Measurements from ENCODE around the gene RAD51AP1. TPM values are rescaled to one million over a fixed set of nuclear protein-coding genes. Genes with fewer than 3 reads are reported as not detected.
"Not testable (repeated sequence)": the region's sequence is repeated elsewhere in the genome, so short reads cannot be mapped to it uniquely, and the experiment has no call there.

The RAD51AP1 gene, protein sequence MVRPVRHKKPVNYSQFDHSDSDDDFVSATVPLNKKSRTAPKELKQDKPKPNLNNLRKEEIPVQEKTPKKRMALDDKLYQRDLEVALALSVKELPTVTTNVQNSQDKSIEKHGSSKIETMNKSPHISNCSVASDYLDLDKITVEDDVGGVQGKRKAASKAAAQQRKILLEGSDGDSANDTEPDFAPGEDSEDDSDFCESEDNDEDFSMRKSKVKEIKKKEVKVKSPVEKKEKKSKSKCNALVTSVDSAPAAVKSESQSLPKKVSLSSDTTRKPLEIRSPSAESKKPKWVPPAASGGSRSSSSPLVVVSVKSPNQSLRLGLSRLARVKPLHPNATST
- polyA plus RNA-seq (ENCODE audit: low read depth in 6 of 6): 10 to 100 TPM in 4 of 6 donors, 1 to 10 TPM in 2; 7.9 to 33.7 (median 11.3) TPM

DNA sequence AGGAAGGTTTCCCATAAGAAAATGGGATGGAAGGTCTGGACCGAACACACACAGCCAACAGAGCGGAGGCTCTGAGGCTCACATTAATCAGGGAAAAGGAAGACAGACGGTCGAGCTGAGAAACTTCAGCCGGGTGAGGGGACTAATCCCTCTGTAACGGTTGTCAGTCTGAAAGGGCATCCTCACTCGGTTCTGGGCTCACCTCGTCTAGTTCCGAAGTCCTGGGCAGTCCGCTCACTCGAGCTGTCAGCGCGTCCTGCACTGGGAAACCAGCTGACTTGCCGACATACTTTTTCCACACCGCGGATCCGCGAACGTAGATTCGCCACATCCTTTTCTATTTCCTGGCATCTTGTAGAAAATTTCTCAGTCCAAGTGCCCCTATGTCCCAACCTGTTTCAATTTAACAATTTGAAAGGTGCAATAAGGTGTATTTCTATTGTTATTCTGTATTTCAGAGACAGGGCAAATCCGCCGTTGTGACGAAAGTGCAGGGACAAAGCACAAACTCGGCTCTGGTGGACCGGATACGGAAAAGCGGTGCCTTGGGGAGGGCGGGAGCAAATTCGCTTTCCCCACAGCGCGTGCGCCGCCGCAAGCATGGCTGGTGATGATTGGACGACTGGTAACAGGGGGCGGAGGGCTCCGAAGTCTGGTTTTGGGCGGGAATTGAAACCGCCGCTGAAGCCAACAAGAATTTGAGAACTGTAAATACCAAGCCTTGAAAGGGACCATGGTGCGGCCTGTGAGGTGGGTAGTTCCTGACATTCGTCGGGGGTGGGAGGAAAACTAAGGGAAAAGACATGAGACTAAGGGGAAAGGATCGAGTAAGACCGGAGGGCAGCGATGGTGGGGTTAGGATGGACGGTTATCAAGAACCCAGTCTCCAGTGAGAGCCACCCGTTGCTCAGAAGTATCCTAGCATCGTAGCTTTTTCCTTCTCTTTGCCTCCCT, at the start of gene RAD51AP1:
RAD51AP1 (plus strand) TSS at position 684 of the 954 bp plus-strand sequence; CDS start at position 734, 50 bp downstream.
- H3K27ac Mint-ChIP-seq: peak within 1 kb of the TSS; percentile 88 to 99 (median 98)
- no peaks in the 10 kb centered on the region for H3K36me3 Mint-ChIP-seq
- H3K27me3 Mint-ChIP-seq: no peaks in the 10 kb centered on the region
- peak within 1 kb of the TSS; percentile 87 to 99 (median 97) for H3K4me3 Mint-ChIP-seq
- peaks cover 20 to 34% (median 21%) of the 10 kb centered on the region in 3 donors for H3K4me1 Mint-ChIP-seq
- no peaks in the 10 kb centered on the region for H3K9me3 Mint-ChIP-seq
- DNase-seq (peak; percentile 96), ATAC-seq (ENCODE audit: low read depth in 2 of 2) (peak; percentile 98 to 99)

DNA sequence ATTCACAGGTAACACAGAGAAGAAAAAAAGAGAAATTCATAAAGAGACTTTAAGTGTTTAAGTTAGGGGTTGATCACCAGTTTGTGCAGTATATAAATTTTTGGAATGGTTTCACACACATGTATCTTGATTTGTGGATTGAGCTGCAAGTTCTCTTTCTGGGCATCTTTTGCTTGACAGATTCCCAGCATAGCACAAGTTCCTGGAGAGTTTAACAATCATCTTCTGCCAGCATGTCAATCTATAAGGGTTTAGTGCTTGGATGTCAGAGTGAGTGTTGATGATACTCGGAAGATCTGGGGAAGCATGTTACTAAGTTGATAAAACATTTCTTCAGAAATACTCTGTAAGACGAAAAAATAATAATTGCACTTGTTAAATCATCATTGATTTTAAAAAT, 49.1 kb upstream of the RAD51AP1 start:
- peaks cover 5 to 7% (median 6%) of the 10 kb centered on the region in 3 donors for H3K4me1 Mint-ChIP-seq
- no peaks in the 10 kb centered on the region for H3K27me3 Mint-ChIP-seq
- peaks cover 10 to 18% of the 10 kb centered on the region in 2 donors for H3K36me3 Mint-ChIP-seq
- no peak for DNase-seq
- H3K4me3 Mint-ChIP-seq: no peak overlapping the region
- H3K27ac Mint-ChIP-seq: no peak overlapping the region
- no peaks in the 10 kb centered on the region for H3K9me3 Mint-ChIP-seq
- no peak for ATAC-seq (ENCODE audit: low read depth in 2 of 2)

DNA sequence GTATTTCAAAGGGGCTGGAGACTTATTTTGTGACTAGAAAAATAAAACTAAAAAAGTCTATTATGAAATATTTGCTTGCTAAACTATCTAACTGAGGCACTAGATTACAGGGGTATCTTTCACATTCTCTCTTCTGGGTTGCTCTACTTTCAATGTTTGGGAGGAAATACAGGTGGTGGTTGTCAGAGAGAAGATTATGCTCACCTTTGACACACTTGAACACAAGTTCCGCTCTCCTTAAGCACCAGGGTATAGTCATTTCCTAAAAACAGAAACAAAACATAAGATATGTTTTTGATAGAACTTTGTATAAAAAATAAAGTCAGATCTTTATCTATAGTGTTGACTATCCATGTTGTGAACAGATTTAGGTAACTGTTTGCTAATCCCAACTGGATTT, 47.7 kb upstream of the RAD51AP1 start:
- H3K27me3 Mint-ChIP-seq: no peaks in the 10 kb centered on the region
- DNase-seq: no peak
- no peak for ATAC-seq (ENCODE audit: low read depth in 2 of 2)
- H3K9me3 Mint-ChIP-seq: no peaks in the 10 kb centered on the region
- no peak overlapping the region for H3K4me3 Mint-ChIP-seq
- peaks cover 10 to 18% of the 10 kb centered on the region in 2 donors for H3K36me3 Mint-ChIP-seq
- no peaks in the 10 kb centered on the region for H3K4me1 Mint-ChIP-seq
- H3K27ac Mint-ChIP-seq: peak overlapping the region in 1 of 6 donors; percentile 44

DNA sequence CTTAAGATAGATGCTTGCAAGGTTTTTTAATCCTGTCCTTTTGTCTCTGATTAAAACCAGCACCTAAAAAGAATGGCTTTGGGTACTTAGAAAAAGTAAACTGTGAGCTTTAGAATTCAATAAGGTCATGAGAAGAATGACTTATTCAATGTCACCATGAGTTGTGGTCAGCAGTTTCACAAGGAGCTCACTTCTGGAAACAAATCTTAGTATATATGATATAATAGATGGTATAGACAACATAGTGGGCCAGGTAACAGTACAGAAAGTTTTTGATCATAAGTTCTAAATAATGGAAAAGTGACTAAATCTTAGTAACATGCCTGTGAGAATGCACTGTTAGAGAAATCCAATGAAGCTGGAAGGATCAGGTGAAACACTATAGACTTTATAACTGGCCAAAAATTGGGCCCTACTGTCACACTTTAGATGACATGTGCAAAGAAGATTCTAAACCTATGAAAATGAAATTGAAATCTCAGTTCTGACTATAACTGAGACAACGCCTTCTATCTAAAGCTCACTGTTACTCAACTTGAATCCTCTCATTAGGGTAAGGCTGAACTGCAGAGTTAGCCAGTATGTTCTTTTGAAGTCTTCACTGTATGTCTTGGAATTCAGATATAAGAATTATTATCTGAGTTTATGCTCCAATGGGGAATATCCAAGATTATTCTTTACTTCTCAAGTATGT, 42.4 kb upstream of the RAD51AP1 start:
- peaks cover 0 to 4% (median 0%) of the 10 kb centered on the region in 3 donors for H3K4me1 Mint-ChIP-seq
- no peak for ATAC-seq (ENCODE audit: low read depth in 2 of 2)
- no peak for DNase-seq
- no peaks in the 10 kb centered on the region for H3K9me3 Mint-ChIP-seq
- peaks cover 16 to 20% of the 10 kb centered on the region in 2 donors for H3K36me3 Mint-ChIP-seq
- H3K4me3 Mint-ChIP-seq: no peak overlapping the region
- no peaks in the 10 kb centered on the region for H3K27me3 Mint-ChIP-seq
- H3K27ac Mint-ChIP-seq: no peak overlapping the region

DNA sequence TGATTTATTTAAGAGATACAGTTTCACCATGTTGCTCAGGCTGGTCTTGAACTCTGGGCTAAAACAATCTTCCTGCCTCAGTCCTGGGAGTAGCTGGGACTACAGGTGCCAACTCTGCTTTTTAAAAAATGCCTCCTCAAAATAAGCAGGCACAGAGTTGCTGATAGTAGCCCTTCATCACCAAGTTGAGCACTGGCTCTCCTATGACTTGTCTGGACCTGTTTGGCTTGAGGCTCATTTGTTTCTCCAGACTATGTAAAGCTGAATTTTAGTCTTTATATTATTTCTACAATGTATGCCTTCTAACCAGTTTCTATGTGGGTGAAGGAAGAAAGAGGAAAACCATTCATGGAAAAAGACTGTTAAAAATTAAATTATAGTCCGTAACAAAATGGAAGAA, 39.5 kb upstream of the RAD51AP1 start:
- Mint-ChIP-seq H3K4me3 (no peak overlapping the region), H3K27ac (peak overlapping the region in 1 of 6 donors; percentile 7), H3K36me3 (peaks cover 16 to 27% of the 10 kb centered on the region in 2 donors)

DNA sequence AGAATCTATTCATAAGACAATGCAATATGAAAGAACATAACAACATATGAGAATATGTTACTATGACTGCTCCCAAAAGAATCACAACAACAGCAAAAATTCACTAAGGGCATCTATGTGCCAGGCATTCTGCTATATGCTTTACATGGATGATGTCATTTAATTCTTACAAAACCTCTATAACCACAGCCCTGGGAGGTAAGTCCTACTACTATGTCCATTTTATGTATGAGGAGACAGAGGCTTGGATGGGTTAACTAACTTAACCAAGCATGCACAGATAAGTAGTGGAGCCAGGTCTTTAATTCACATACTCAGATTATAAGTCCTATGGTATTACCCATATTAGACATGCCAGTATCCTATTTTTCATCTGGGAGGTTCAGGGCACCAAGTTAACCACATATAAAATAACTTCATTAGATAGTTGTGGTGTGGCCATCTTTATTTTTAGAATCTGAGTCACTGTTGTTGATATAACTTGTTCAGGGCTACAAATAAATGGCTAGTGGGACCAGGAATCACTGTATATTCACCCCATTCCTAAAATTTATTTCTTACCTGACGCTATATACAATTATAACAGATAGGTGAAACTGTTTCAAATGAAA, 33.2 kb upstream of the RAD51AP1 start:
- no peaks in the 10 kb centered on the region for H3K27me3 Mint-ChIP-seq
- DNase-seq (no peak), ATAC-seq (ENCODE audit: low read depth in 2 of 2) (no peak)
- H3K9me3 Mint-ChIP-seq: no peaks in the 10 kb centered on the region
- H3K4me1 Mint-ChIP-seq: peaks cover 11 to 16% (median 16%) of the 10 kb centered on the region in 3 donors
- no peak overlapping the region for H3K27ac Mint-ChIP-seq
- H3K36me3 Mint-ChIP-seq: peaks cover 0 to 16% of the 10 kb centered on the region in 2 donors
- no peak overlapping the region for H3K4me3 Mint-ChIP-seq

More for the DNA sequence above, 39.5 kb upstream of the RAD51AP1 start:
- Mint-ChIP-seq H3K27me3 (no peaks in the 10 kb centered on the region), H3K9me3 (no peaks in the 10 kb centered on the region), H3K4me1 (peaks cover 0 to 4% (median 0%) of the 10 kb centered on the region in 3 donors)
- ATAC-seq (ENCODE audit: low read depth in 2 of 2) (no peak), DNase-seq (no peak)

DNA sequence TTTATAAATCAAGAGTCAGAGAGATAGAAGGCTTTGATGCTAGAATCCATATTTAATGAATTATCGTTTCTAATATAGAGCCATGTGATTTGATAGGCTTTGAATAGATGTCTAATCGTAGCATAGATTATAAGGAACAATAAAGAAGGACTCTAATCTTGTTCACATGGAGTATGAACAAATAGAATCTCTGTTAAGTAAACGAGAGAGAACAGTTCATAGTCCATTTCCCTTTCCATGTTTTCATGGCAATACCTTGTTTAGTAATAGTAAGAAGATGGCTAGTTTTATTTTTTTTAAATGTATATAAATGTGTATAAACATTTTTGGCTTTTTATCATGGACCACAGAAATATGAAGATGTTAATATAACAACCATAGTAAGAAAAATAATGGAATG, 32.3 kb upstream of the RAD51AP1 start:
- ATAC-seq (ENCODE audit: low read depth in 2 of 2) (no peak), DNase-seq (no peak)
- no peak overlapping the region for H3K4me3 Mint-ChIP-seq
- H3K4me1 Mint-ChIP-seq: peaks cover 11 to 16% (median 16%) of the 10 kb centered on the region in 3 donors
- no peaks in the 10 kb centered on the region for H3K9me3 Mint-ChIP-seq
- H3K27me3 Mint-ChIP-seq: no peaks in the 10 kb centered on the region
- H3K27ac Mint-ChIP-seq: no peak overlapping the region
- peaks cover 0 to 9% of the 10 kb centered on the region in 2 donors for H3K36me3 Mint-ChIP-seq

DNA sequence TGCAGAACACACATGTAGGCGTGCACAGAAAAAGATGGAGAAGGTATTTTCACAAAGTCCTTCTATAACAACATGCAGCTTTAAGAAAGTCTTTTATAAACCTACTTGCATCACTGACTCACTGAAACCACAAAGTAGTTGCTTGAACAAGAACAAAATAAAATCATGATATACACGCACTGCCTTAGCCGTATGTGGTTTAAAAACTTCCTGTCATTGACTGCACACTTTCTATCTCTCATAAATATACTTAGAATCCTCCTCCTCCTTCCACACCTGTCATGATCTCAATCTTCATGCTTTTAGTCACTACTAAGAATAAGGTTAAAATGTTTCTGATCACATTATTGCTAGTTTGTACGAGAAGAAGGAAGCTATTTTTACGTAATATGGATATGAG, 31.8 kb upstream of the RAD51AP1 start:
- H3K27ac Mint-ChIP-seq: peak overlapping the region in 3 of 6 donors; percentile 5 to 53 (median 44)
- H3K27me3 Mint-ChIP-seq: no peaks in the 10 kb centered on the region
- peaks cover 11 to 16% (median 16%) of the 10 kb centered on the region in 3 donors for H3K4me1 Mint-ChIP-seq
- DNase-seq (no peak), ATAC-seq (ENCODE audit: low read depth in 2 of 2) (peak; percentile 30 to 43)
- peak overlapping the region in 3 of 8 donors; percentile 6 to 63 (median 37) for H3K4me3 Mint-ChIP-seq
- H3K36me3 Mint-ChIP-seq: peaks cover 0 to 9% of the 10 kb centered on the region in 2 donors
- H3K9me3 Mint-ChIP-seq: no peaks in the 10 kb centered on the region

DNA sequence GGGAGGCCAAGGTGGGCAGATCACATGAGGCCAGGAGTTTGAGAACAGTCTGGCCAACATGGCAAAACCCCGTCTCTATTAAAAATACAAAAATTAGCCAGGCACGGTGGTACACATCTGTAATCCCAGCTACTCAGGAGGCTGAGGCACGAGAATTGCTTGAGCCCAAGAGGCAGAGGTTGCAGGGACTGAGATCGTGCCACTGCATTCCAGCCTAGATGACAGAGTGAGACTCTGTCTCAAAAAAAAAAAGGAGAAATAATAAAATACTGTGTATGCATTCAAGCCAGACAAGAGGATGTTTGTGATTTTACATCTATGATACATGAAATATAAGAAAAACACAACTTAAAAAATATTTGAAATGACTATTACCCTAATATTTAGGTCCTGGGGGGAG, 30.2 kb upstream of the RAD51AP1 start:
- not testable (repeated sequence) for H3K27ac Mint-ChIP-seq; H3K27me3 Mint-ChIP-seq; H3K9me3 Mint-ChIP-seq; H3K36me3 Mint-ChIP-seq; H3K4me3 Mint-ChIP-seq; ATAC-seq (ENCODE audit: low read depth in 2 of 2); DNase-seq
- peaks cover 11 to 16% (median 16%) of the 10 kb centered on the region in 3 donors for H3K4me1 Mint-ChIP-seq

DNA sequence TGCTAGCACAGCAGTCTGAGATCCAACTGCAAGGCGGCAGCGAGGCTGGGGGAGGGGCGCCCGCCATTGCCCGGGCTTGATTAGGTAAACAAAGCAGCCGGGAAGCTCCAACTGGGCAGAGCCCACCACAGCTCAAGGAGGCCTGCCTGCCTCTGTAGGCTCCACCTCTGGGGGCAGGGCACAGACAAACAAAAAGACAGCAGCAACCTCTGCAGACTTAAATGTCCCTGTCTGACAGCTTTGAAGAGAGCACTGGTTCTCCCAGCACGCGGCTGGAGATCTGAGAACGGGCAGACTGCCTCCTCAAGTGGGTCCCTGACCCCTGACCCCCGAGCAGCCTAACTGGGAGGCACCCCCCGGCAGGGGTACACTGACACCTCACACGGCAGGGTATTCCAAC, 29.4 kb upstream of the RAD51AP1 start:
- not testable (repeated sequence) for H3K9me3 Mint-ChIP-seq; ATAC-seq (ENCODE audit: low read depth in 2 of 2); H3K27me3 Mint-ChIP-seq; DNase-seq; H3K36me3 Mint-ChIP-seq; H3K4me3 Mint-ChIP-seq
- Mint-ChIP-seq H3K27ac (peak overlapping the region in 1 of 6 donors; percentile 54), H3K4me1 (peaks cover 11 to 16% (median 16%) of the 10 kb centered on the region in 3 donors)

DNA sequence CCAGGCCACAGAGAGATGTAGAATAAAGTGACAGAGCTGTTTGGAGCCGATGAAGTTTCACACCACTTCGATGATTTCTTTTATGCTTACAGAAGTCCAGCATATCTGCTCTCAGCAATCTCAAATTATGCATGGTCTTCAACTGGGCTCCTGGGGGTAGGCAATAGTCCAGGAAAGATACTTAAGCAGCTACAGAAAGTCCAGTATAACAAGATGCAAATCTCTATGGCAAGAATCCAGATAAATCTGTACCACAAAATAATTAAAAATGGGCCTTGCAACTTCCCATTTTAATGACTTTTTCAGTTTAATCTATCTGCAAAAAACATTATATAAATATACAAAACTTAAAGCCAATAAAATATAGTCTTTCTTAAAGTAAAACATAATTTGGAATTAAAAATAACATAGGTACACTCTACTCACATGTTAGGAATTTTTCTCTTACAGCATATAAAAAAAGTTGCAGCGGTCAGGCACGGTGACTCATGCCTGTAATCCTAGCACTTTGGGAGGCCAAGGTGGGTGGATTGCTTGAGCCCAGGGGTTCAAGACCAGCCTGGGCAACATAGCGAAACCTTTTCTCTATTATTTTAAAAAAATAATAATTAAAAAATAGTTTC, 20.5 kb upstream of the RAD51AP1 start:
- Mint-ChIP-seq H3K36me3 (peaks cover 26 to 30% of the 10 kb centered on the region in 2 donors), H3K27ac (peak overlapping the region in 1 of 6 donors; percentile 34), H3K27me3 (no peaks in the 10 kb centered on the region), H3K4me1 (no peaks in the 10 kb centered on the region), H3K9me3 (no peaks in the 10 kb centered on the region), H3K4me3 (no peak overlapping the region)
- no peak for DNase-seq
- no peak for ATAC-seq (ENCODE audit: low read depth in 2 of 2)

DNA sequence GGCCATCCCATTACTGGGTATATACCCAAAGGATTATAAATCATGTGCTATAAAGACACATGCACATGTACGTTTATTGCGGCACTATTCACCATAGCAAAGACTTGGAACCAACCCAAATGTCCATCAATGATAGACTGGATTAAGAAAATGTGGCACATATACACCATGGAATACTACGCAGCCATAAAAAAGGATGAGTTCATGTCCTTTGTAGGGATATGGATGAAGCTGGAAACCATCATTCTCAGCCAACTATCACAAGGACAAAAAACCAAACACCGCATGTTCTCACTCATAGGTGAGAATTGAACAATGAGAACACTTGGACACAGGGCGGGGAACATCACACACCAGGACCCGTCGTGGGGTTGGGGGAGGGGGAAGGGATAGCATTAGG, 15.2 kb upstream of the RAD51AP1 start:
- not testable (repeated sequence) for H3K27ac Mint-ChIP-seq; H3K9me3 Mint-ChIP-seq; ATAC-seq (ENCODE audit: low read depth in 2 of 2); H3K4me3 Mint-ChIP-seq; DNase-seq; H3K4me1 Mint-ChIP-seq; H3K27me3 Mint-ChIP-seq
- H3K36me3 Mint-ChIP-seq: peaks cover 17 to 21% of the 10 kb centered on the region in 2 donors
